Left colon (tissue), 2 donors: ENCODE results near the gene PSMD3. TPM values are rescaled to one million over a fixed set of nuclear protein-coding genes. Genes with fewer than 3 reads are reported as not detected.
"Not testable (repeated sequence)": the region's sequence is repeated elsewhere in the genome, so short reads cannot be mapped to it uniquely, and the experiment has no call there.

Source experiments
- ATAC-seq: fragments of 200-7000 bp; cut with Tn5 transposase; one replicate; pipeline ENCODE4 v1.9.1; 2020; ENCODE audit warnings: mild to moderate bottlenecking, moderate library complexity
- DNase-seq, 2 donors: peaks; one replicate each; pipeline ENCODE4 v3.0.0-alpha.2; 2020
- intact Hi-C, 2 donors: fragments of 100-400 bp; cut with DNase I in 1 of 2; cut with micrococcal nuclease in 1 of 2; formaldehyde crosslinking; loops; one replicate each; pipeline versions ENCODE4 v1.11.2 to v1.14.0; 2022; cut with DNase I, micrococcal nuclease
- total RNA-seq, 2 donors: library from RNA; stranded (reverse); fragmentation: NEBNext Ultra II Directional; extraction: Animal tissue kit (Norgen Biotek cat#: 25700); gene quantifications; one replicate each; pipeline ENCODE4 v1.2.1, GENCODE V29; 2021
- donor health status: DM: no; HTN: no; CAD: no.
- donor health status: DM: yes; HTN: yes; CAD: no.

Gene PSMD3
- total RNA-seq, 2 donors from 2014 or later = 97.5 to 109 TPM

GRCh38 chr17:39981766-39982375 lies 1.3 kb downstream of the PSMD3 start:
- DNase-seq = no peak
- peak; percentile 14 for ATAC-seq
- intact Hi-C loops = no loop called here

GRCh38 chr17:39988206-39988810 lies 7.7 kb downstream of the PSMD3 start:
- intact Hi-C loops = no loop called here
- no peak for ATAC-seq
- no peak for DNase-seq

- ATAC-seq = no peak
- DNase-seq = no peak
- intact Hi-C loops = no loop called here
Observed at GRCh38 chr17:39994448-39994847, 13.8 kb downstream of the PSMD3 start.

- intact Hi-C loops = no loop called here
- peak; percentile 96 for ATAC-seq
- DNase-seq = peak; percentile 77 to 85
Observed at GRCh38 chr17:39995438-39995837, 14.8 kb downstream of the PSMD3 start.

- ATAC-seq (no peak), DNase-seq (no peak)
- intact Hi-C loops = no loop called here
Observed at GRCh38 chr17:39996162-39996561, 15.6 kb downstream of the PSMD3 start.

GRCh38 chr17:39996800-39997199 lies 16.2 kb downstream of the PSMD3 start:
- ATAC-seq (no peak), DNase-seq (no peak)
- intact Hi-C loops = no loop called here

GRCh38 chr17:39997543-39997942 lies 16.9 kb downstream of the PSMD3 start:
- intact Hi-C loops = no loop called here
- DNase-seq (no peak), ATAC-seq (no peak)

GRCh38 chr17:39999067-39999466 lies 18.5 kb downstream of the PSMD3 start:
- intact Hi-C loops = no loop called here
- ATAC-seq (no peak), DNase-seq (no peak)

GRCh38 chr17:40000161-40000560 lies 19.6 kb downstream of the PSMD3 start:
- intact Hi-C loops = no loop called here
- ATAC-seq (no peak), DNase-seq (no peak)

GRCh38 chr17:40001335-40001734 lies 20.7 kb downstream of the PSMD3 start:
- ATAC-seq, DNase-seq, intact Hi-C loops: not testable (repeated sequence)

GRCh38 chr17:40004072-40004471 lies 23.5 kb downstream of the PSMD3 start:
- intact Hi-C loops = no loop called here
- ATAC-seq (no peak), DNase-seq (no peak)

GRCh38 chr17:40004712-40005111 lies 24.1 kb downstream of the PSMD3 start:
- no peak for DNase-seq
- intact Hi-C loops = no loop called here
- no peak for ATAC-seq

GRCh38 chr17:40005520-40005919 lies 24.9 kb downstream of the PSMD3 start:
- DNase-seq = no peak
- ATAC-seq = no peak
- intact Hi-C loops = no loop called here

GRCh38 chr17:40010946-40011500 lies 30.4 kb downstream of the PSMD3 start:
- not testable (repeated sequence) for DNase-seq, ATAC-seq
- intact Hi-C loops = loop anchor here in 1 of 2 donors (10.0 kb wide), 1 partner anchor 154 kb away; no protein-coding TSS in a partner anchor

GRCh38 chr17:40012017-40012647 lies 31.5 kb downstream of the PSMD3 start:
- DNase-seq, ATAC-seq: not testable (repeated sequence)
- intact Hi-C loops = loop anchor here in 1 of 2 donors (10.0 kb wide), 1 partner anchor 153 kb away; no protein-coding TSS in a partner anchor

GRCh38 chr17:40014375-40014980 lies 33.9 kb downstream of the PSMD3 start:
- intact Hi-C loops = loop anchor here in 1 of 2 donors (10.0 kb wide), 1 partner anchor 150 kb away; no protein-coding TSS in a partner anchor
- ATAC-seq (peak; percentile 48), DNase-seq (no peak)

GRCh38 chr17:40015005-40015997 lies 34.7 kb downstream of the PSMD3 start, which contains the start of gene CSF3:
CSF3 (plus strand) TSS chr17:40015440; CDS start chr17:40015475, 35 bp downstream.
- peak; percentile 73 for ATAC-seq

More at GRCh38 chr17:40015005-40015997, 34.7 kb downstream of the PSMD3 start, which contains the start of gene CSF3:
- DNase-seq = peak; percentile 74 to 78
- intact Hi-C loops = loop anchor here in 1 of 2 donors (10.0 kb wide), 1 partner anchor 150 kb away; no protein-coding TSS in a partner anchor
